OCI-LY1 (cell line): ENCODE measurements around the gene ABCC4.
A peak's percentile ranks its signal among the peaks of the same experiment; 100 is the strongest.

Source experiments
- H2AFZ ChIP-seq: fragments of 200-600 bp; sonication (generic), shearing (Covaris generic); 2 replicates; pipeline ENCODE4 v1.6.0; 2014; ENCODE audit warnings: antibody characterized with exemption, mild to moderate bottlenecking, low read length
- H3F3A ChIP-seq: fragments of 200-600 bp; sonication (generic), shearing (Covaris generic); 2 replicates; pipeline ENCODE4 v1.6.0; 2014; ENCODE audit warnings: mild to moderate bottlenecking, antibody characterized with exemption, low read length, moderate library complexity; ENCODE audit not compliant: insufficient read depth
- H3K27ac ChIP-seq: fragments of 200-600 bp; sonication (generic); 2 replicates; pipeline ENCODE4 v1.5.1; 2014; ENCODE audit warnings: low read length, mixed run types, mild to moderate bottlenecking, low read depth; ENCODE audit not compliant: poor library complexity, severe bottlenecking
- H3K27me3 ChIP-seq: fragments of 200-600 bp; sonication (generic); 2 replicates; pipeline ENCODE4 v1.6.0; 2014; ENCODE audit warnings: antibody characterized with exemption, mild to moderate bottlenecking, low read length, moderate library complexity; ENCODE audit not compliant: insufficient read depth
- H3K36me3 ChIP-seq: fragments of 200-600 bp; sonication (generic); 2 replicates; pipeline ENCODE4 v1.6.1; 2014; ENCODE audit warnings: mild to moderate bottlenecking, antibody characterized with exemption, low read length, moderate library complexity, mixed read lengths; ENCODE audit not compliant: insufficient read depth
- H3K4me1 ChIP-seq: fragments of 200-600 bp; sonication (generic); 2 replicates; pipeline ENCODE4 v1.5.1; 2014; ENCODE audit warnings: mild to moderate bottlenecking, low read length, moderate library complexity; ENCODE audit not compliant: insufficient read depth, severe bottlenecking
- H3K4me2 ChIP-seq: fragments of 200-600 bp; sonication (generic), shearing (Covaris generic); 2 replicates; pipeline ENCODE4 v1.6.1; 2014; ENCODE audit warnings: low read length
- H3K4me3 ChIP-seq: fragments of 200-600 bp; sonication (generic); 2 replicates; pipeline ENCODE4 v1.5.1; 2014; ENCODE audit warnings: low read length, low read depth, mild to moderate bottlenecking, mixed read lengths; ENCODE audit not compliant: poor library complexity, severe bottlenecking
- H3K79me2 ChIP-seq: fragments of 200-600 bp; shearing (Covaris generic); 2 replicates; pipeline ENCODE4 v1.6.1; 2016; ENCODE audit warnings: mixed run types, low read length, mixed read lengths; ENCODE audit not compliant: insufficient read depth
- H3K9ac ChIP-seq: fragments of 200-600 bp; sonication (generic), shearing (Covaris generic); 2 replicates; pipeline ENCODE4 v1.6.1; 2014; ENCODE audit warnings: mild to moderate bottlenecking, low read length, mixed read lengths
- H3K9me2 ChIP-seq: fragments of 200-600 bp; sonication (generic), shearing (Covaris generic); 2 replicates; pipeline ENCODE4 v1.6.1; 2014; ENCODE audit warnings: low read depth, mild to moderate bottlenecking, low read length, mixed read lengths
- H3K9me3 ChIP-seq: fragments of 200-600 bp; shearing (Covaris generic); 2 replicates; pipeline ENCODE4 v1.6.1; 2014; ENCODE audit warnings: low read length, mixed read lengths
- H4K20me1 ChIP-seq: fragments of 200-600 bp; sonication (generic), shearing (Covaris generic); 2 replicates; pipeline ENCODE4 v1.6.0; 2016; ENCODE audit warnings: mild to moderate bottlenecking, low read length; ENCODE audit not compliant: insufficient read depth
- EZH2 ChIP-seq: fragments of 200-600 bp; sonication (generic), shearing (Covaris generic); IDR thresholded peaks from 2 replicates; pipeline ENCODE4 v1.8.0; 2017; ENCODE audit warnings: borderline replicate concordance, mixed run types, mild to moderate bottlenecking, antibody characterized with exemption, low read length, moderate library complexity, mixed read lengths
- TF ChIP-seq, protein P1 (sequence below): fragments of 200-600 bp; sonication (generic), shearing (Covaris generic); IDR thresholded peaks from 2 replicates; pipeline ENCODE4 v1.5.1; 2017; ENCODE audit warnings: mild to moderate bottlenecking, antibody characterized with exemption, low read length, moderate library complexity, mixed read lengths

ABCC4 gene

DNA sequence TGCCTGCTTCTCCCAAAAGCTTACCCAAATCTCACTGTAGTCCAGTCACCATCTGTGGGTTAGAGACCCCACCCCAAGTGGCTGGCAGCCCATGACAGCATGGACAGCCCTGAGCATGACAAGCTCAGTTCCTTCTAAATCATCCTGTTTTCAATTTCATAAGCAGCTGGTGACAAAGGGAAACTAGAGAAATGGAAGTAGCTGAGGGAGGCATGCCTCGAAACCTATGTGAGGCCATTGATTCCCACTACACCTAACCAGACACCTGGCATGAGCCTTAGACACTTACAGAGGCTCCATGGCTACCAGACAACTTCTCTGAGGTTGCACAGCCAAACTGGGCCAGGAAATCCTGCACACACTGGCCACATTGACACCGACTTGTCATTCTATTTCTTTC is 56.2 kb downstream of the ABCC4 start:
- H3K4me2 ChIP-seq, result no peak overlapping the region
- H3K4me1 ChIP-seq, result peaks cover 11% of the 10 kb centered on the region
- no peaks in the 10 kb centered on the region for H3K9me3 ChIP-seq
- no peak overlapping the region for H3K4me3 ChIP-seq
- H3K79me2 ChIP-seq, result no peaks in the 10 kb centered on the region
- H3K27me3 ChIP-seq, result no peaks in the 10 kb centered on the region
- TF ChIP-seq, protein P1, sequence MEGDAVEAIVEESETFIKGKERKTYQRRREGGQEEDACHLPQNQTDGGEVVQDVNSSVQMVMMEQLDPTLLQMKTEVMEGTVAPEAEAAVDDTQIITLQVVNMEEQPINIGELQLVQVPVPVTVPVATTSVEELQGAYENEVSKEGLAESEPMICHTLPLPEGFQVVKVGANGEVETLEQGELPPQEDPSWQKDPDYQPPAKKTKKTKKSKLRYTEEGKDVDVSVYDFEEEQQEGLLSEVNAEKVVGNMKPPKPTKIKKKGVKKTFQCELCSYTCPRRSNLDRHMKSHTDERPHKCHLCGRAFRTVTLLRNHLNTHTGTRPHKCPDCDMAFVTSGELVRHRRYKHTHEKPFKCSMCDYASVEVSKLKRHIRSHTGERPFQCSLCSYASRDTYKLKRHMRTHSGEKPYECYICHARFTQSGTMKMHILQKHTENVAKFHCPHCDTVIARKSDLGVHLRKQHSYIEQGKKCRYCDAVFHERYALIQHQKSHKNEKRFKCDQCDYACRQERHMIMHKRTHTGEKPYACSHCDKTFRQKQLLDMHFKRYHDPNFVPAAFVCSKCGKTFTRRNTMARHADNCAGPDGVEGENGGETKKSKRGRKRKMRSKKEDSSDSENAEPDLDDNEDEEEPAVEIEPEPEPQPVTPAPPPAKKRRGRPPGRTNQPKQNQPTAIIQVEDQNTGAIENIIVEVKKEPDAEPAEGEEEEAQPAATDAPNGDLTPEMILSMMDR, result no peak
- no peak for TF ChIP-seq EZH2
- no peak overlapping the region for H2AFZ ChIP-seq
- H4K20me1 ChIP-seq, result no peaks in the 10 kb centered on the region
- H3K36me3 ChIP-seq, result peaks cover 25% of the 10 kb centered on the region; the same call in 1 of the 2 replicates
- H3F3A ChIP-seq, result no peaks in the 10 kb centered on the region
- no peaks in the 10 kb centered on the region for H3K9me2 ChIP-seq
- H3K27ac ChIP-seq, result no peak overlapping the region
- no peak overlapping the region for H3K9ac ChIP-seq

DNA sequence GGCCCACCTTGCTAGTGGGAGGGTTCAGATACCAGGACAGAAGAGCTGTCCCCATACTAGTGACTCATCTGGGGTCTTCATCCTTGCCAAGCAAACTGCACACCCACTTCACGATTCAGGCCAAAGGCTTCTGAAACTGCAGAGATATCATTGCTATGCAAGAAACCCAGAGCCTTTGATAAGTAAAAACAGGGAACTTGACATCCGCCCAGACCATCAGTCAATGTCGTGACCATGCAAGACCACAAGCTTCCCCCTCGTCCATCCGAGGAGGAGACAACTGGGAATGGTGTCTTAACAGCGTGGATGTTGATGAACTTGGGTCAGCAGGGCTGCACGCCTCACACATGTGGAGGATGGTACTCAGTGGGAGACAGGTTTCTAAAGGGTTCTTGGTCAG is 58.0 kb downstream of the ABCC4 start:
- H3K9ac ChIP-seq, result no peak overlapping the region
- no peak for TF ChIP-seq EZH2

DNA sequence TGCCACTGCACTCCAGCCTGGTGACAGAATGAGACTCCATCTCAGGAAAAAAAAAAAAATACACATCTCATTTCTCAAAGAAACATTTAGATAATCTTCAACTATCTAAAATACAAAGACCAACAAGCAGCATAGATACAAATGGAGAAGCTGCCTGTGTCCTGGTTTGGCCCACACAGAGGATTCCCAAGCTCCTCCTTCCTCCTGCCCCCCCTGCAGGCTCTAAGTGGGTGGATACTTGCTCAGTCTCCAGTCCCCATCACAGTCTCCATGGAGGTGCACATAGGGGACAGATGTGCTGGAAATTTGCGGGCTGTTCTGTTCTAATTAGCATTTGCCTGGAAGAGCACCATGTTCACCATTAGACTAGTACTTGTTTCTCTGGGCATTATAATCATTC is 59.9 kb downstream of the ABCC4 start:
- H3K9me2 ChIP-seq, result no peaks in the 10 kb centered on the region
- H3K27ac ChIP-seq, result no peak overlapping the region
- no peaks in the 10 kb centered on the region for H3K27me3 ChIP-seq
- H3K9ac ChIP-seq, result no peak overlapping the region
- H3K4me3 ChIP-seq, result no peak overlapping the region
- no peaks in the 10 kb centered on the region for H3K9me3 ChIP-seq
- TF ChIP-seq, protein P1, result no peak
- no peak for TF ChIP-seq EZH2
- H2AFZ ChIP-seq, result no peak overlapping the region
- H3K79me2 ChIP-seq, result no peaks in the 10 kb centered on the region
- no peaks in the 10 kb centered on the region for H3F3A ChIP-seq
- peaks cover 25% of the 10 kb centered on the region for H3K4me1 ChIP-seq
- no peak overlapping the region for H3K4me2 ChIP-seq
- H4K20me1 ChIP-seq, result no peaks in the 10 kb centered on the region
- peaks cover 29% of the 10 kb centered on the region for H3K36me3 ChIP-seq

More for the DNA sequence above, 58.0 kb downstream of the ABCC4 start:
- H3K27ac ChIP-seq, result no peak overlapping the region
- H3K79me2 ChIP-seq, result no peaks in the 10 kb centered on the region
- H3K9me2 ChIP-seq, result no peaks in the 10 kb centered on the region
- peaks cover 25% of the 10 kb centered on the region for H3K4me1 ChIP-seq
- no peaks in the 10 kb centered on the region for H3K9me3 ChIP-seq
- no peak overlapping the region for H3K4me3 ChIP-seq
- peaks cover 26% of the 10 kb centered on the region for H3K36me3 ChIP-seq
- H3K27me3 ChIP-seq, result no peaks in the 10 kb centered on the region
- no peak overlapping the region for H3K4me2 ChIP-seq
- no peaks in the 10 kb centered on the region for H4K20me1 ChIP-seq
- H3F3A ChIP-seq, result no peaks in the 10 kb centered on the region
- no peak overlapping the region for H2AFZ ChIP-seq

DNA sequence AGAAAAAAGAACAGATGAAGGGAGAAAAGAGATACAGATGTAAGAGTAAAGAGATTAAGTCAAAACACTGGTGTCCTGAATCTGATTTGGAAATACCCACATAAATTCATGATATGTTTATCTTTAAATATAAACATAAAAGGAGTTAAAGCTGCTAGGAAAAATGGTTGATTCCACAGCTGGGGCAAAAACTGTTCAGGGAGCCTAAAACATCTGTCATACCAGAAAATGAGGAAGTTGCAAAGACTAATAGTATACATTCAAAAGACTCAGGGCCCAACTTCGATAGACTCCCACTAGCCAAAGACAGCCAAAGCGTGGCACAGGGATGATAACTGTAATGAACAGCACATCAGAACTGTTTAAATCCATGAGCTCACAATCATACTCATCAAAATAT is 62.0 kb downstream of the ABCC4 start:
- H3K79me2 ChIP-seq, result no peaks in the 10 kb centered on the region

More for the DNA sequence above, 62.0 kb downstream of the ABCC4 start:
- Histone ChIP-seq H2AFZ (no peak overlapping the region), H3K4me2 (peak overlapping the region; percentile 12; the same call in 1 of the 2 replicates), H3K27me3 (no peaks in the 10 kb centered on the region), H3K4me1 (peaks cover 41% of the 10 kb centered on the region), H3K9ac (no peak overlapping the region), H4K20me1 (no peaks in the 10 kb centered on the region), H3F3A (no peaks in the 10 kb centered on the region), H3K36me3 (peaks cover 17% of the 10 kb centered on the region), H3K9me2 (no peaks in the 10 kb centered on the region), H3K27ac (peak overlapping the region; percentile 56), H3K9me3 (no peaks in the 10 kb centered on the region), H3K4me3 (no peak overlapping the region)
- TF ChIP-seq, protein P1, result no peak
- no peak for TF ChIP-seq EZH2
